PC-9 (cell line): ENCODE data around the gene PRDM16.

ENCODE experiments used
- CTCF ChIP-seq: fragments of 200-600 bp; sonication (generic); conservative IDR thresholded peaks from 2 replicates; pipeline ENCODE4 v1.6.1; 2017; ENCODE audit warnings: mixed run types, antibody characterized with exemption, mild to moderate bottlenecking, moderate library complexity
- EZH2 ChIP-seq: fragments of 200-600 bp; sonication (generic); IDR thresholded peaks from 2 replicates; pipeline ENCODE4 v1.8.0; 2017; ENCODE audit warnings: antibody characterized with exemption, low read depth

GRCh38 chr1:3125078-3125477 is 56.1 kb downstream of the PRDM16 start:
- no peak for TF ChIP-seq EZH2
- TF ChIP-seq CTCF = no peak
